ENCODE data around the gene GREB1L.
"Not testable (repeated sequence)": the region's sequence is repeated elsewhere in the genome, so short reads cannot be mapped to it uniquely, and the experiment has no call there.

GREB1L gene

GRCh38 chr18:21264651-21265050 is 22.6 kb downstream of the GREB1L start:
- DNase-seq (ENCODE audit: low read depth in 3 of 3) = no peak

GRCh38 chr18:21265971-21266673 is 24.1 kb downstream of the GREB1L start:
- no peak for DNase-seq (ENCODE audit: low read depth in 3 of 3)

- DNase-seq (ENCODE audit: low read depth in 3 of 3) = no peak
Measured at GRCh38 chr18:21267400-21267799, 25.4 kb downstream of the GREB1L start.

- DNase-seq (ENCODE audit: low read depth in 3 of 3) = no peak
Measured at GRCh38 chr18:21269349-21269748, 27.3 kb downstream of the GREB1L start.

GRCh38 chr18:21270453-21270852 is 28.4 kb downstream of the GREB1L start:
- DNase-seq (ENCODE audit: low read depth in 3 of 3) = no peak

- DNase-seq (ENCODE audit: low read depth in 3 of 3) = no peak
Measured at GRCh38 chr18:21272016-21272579, 30.1 kb downstream of the GREB1L start.

GRCh38 chr18:21273568-21273967 is 31.5 kb downstream of the GREB1L start:
- no peak for DNase-seq (ENCODE audit: low read depth in 3 of 3)

- DNase-seq (ENCODE audit: low read depth in 3 of 3) = no peak
Measured at GRCh38 chr18:21275645-21276044, 33.6 kb downstream of the GREB1L start.

GRCh38 chr18:21277578-21277977 is 35.5 kb downstream of the GREB1L start:
- no peak for DNase-seq (ENCODE audit: low read depth in 3 of 3)

- not testable (repeated sequence) for DNase-seq (ENCODE audit: low read depth in 3 of 3)
Measured at GRCh38 chr18:21278218-21278617, 36.2 kb downstream of the GREB1L start.

GRCh38 chr18:21281603-21282002 is 39.6 kb downstream of the GREB1L start:
- DNase-seq (ENCODE audit: low read depth in 3 of 3) = no peak

- no peak for DNase-seq (ENCODE audit: low read depth in 3 of 3)
Measured at GRCh38 chr18:21284540-21284939, 42.5 kb downstream of the GREB1L start.

- no peak for DNase-seq (ENCODE audit: low read depth in 3 of 3)
Measured at GRCh38 chr18:21289827-21290226, 47.8 kb downstream of the GREB1L start.

- no peak for DNase-seq (ENCODE audit: low read depth in 3 of 3)
Measured at GRCh38 chr18:21291106-21291505, 49.1 kb downstream of the GREB1L start.

- DNase-seq (ENCODE audit: low read depth in 3 of 3) = no peak
Measured at GRCh38 chr18:21293479-21293878, 51.4 kb downstream of the GREB1L start.

GRCh38 chr18:21295101-21295500 is 53.1 kb downstream of the GREB1L start:
- DNase-seq (ENCODE audit: low read depth in 3 of 3) = no peak

- no peak for DNase-seq (ENCODE audit: low read depth in 3 of 3)
Measured at GRCh38 chr18:21296045-21296444, 54.0 kb downstream of the GREB1L start.

- DNase-seq (ENCODE audit: low read depth in 3 of 3) = no peak
Measured at GRCh38 chr18:21298351-21298750, 56.3 kb downstream of the GREB1L start.

GRCh38 chr18:21300035-21300907 is 58.2 kb downstream of the GREB1L start:
- DNase-seq (ENCODE audit: low read depth in 3 of 3) = no peak

GRCh38 chr18:21300908-21301200 is 58.8 kb downstream of the GREB1L start:
- DNase-seq (ENCODE audit: low read depth in 3 of 3) = no peak

- no peak for DNase-seq (ENCODE audit: low read depth in 3 of 3)
Measured at GRCh38 chr18:21303445-21303844, 61.4 kb downstream of the GREB1L start.

- no peak for DNase-seq (ENCODE audit: low read depth in 3 of 3)
Measured at GRCh38 chr18:21303895-21304294, 61.9 kb downstream of the GREB1L start.

- DNase-seq (ENCODE audit: low read depth in 3 of 3) = no peak
Measured at GRCh38 chr18:21305621-21306020, 63.6 kb downstream of the GREB1L start.
